Suppressor macrophage (primary cell): ENCODE results near the gene OR2T29.
"Not testable (repeated sequence)": the region's sequence is repeated elsewhere in the genome, so short reads cannot be mapped to it uniquely, and the experiment has no call there.

Experiments used
- DNase-seq, 4 experiments: peaks; one replicate each; pipeline ENCODE4 v3.0.0-alpha.2; 2020 to 2022

The OR2T29 gene

DNA sequence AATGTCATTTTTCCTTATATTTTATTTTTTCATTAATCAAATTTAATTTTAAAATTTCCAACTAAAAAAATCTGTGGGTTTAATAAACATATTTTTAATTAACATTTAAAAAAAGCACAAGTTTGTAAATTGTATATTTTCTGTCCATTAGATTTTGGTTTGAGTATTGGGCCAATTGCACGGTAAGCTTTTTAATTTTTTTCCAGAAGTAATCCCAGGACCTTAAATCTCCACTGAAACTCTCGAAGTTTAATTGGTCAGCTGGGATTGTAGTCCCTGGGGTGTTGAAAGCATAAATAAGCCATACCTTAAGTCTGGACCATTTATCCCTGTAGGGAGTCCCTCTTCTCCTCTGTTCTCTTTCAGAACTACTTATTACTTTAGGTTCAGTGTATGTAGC lies 54.8 kb downstream of the OR2T29 start, which contains the start of gene OR2G6:
Gene OR2G6 (plus strand): TSS at position 301 of the 400 bp plus-strand sequence. CDS start 13,574 bp downstream, outside the sequence.
- not testable (repeated sequence) for DNase-seq
